Tibial nerve (tissue), 3 donors: Measurements from ENCODE around the gene ARID5B.

Source experiments
- CTCF ChIP-seq, 5 experiments: fragments of 200-600 bp in 3 of 5; fragments of 450-650 bp in 2 of 5; sonication (generic) in 3 of 5; IDR thresholded peaks; one replicate each; pipeline ENCODE4 v1.5.1; 2016 to 2019; ENCODE audit warnings: antibody characterized with exemption in 5 of 5, mild to moderate bottlenecking in 3 of 5, moderate library complexity in 2 of 5
- POLR2A ChIP-seq, 2 donors: fragments of 450-650 bp; IDR thresholded peaks; one replicate each; pipeline ENCODE4 v1.6.1; 2017; ENCODE audit warnings: antibody characterized with exemption in 2 of 2, mild to moderate bottlenecking in 2 of 2, moderate library complexity in 2 of 2

DNA sequence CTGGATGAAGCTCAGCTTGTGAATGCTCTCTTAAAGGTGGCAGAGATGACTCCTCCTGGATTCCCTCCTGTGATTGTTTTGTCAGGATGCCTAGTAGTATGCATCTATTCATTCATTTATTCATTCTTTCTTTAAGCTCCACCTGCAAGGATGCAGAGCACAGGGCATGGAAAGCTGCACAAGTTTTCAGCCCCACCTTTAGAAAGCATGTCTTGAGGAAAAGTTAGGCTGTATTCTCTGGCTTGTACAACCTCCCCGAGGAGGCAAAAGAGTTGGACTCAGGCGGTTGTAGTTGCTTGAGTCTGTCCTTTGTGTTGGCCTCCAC, 22.4 kb downstream of the ARID5B start:
- TF ChIP-seq CTCF (IDR thresholded peaks at IDR 0.05) = no peak
- TF ChIP-seq POLR2A (IDR thresholded peaks at IDR 0.05) = no peak
